HepG2 (cell line): Measurements from ENCODE around the gene POU4F2.

Experiments used
- CEBPB ChIP-seq: IDR thresholded peaks from 2 replicates; pipeline ENCODE4 v1.6.1; 2011; ENCODE audit warnings: low read depth, low read length, improper control_type of control experiment, borderline replicate concordance
- KDM1A ChIP-seq: IDR thresholded peaks from 2 replicates; pipeline ENCODE4 v1.6.1; 2016; ENCODE audit warnings: missing compliant biosample characterization
- MAZ ChIP-seq, 2 experiments: sonication (generic) in 1 of 2; formaldehyde crosslinking in 1 of 2; IDR thresholded peaks; 2 replicates each; pipeline versions ENCODE4 v1.5.0 to v1.6.1; 2012 to 2020; ENCODE audit warnings: low read depth in 2 of 2, mild to moderate bottlenecking in 2 of 2, borderline replicate concordance in 1 of 2, improper control_type of control experiment in 1 of 2, low read length in 1 of 2, missing genetic modification reagents in 1 of 2, moderate library complexity in 1 of 2
- NFIC ChIP-seq: IDR thresholded peaks from 2 replicates; pipeline ENCODE4 v1.6.1; 2012; ENCODE audit warnings: mild to moderate bottlenecking, low read length, inconsistent platforms
- POLR2A ChIP-seq, 2 experiments: IDR thresholded peaks; 2 replicates each; pipeline ENCODE4 v1.6.1; 2011; ENCODE audit warnings: low read depth in 2 of 2, low read length in 2 of 2, mild to moderate bottlenecking in 1 of 2, moderate library complexity in 1 of 2; ENCODE audit not compliant: insufficient read depth in 1 of 2
- YY1 ChIP-seq: IDR thresholded peaks from 2 replicates; pipeline ENCODE4 v1.6.1; 2011; ENCODE audit warnings: low read length, low read depth, moderate library complexity, mild to moderate bottlenecking; ENCODE audit not compliant: insufficient read depth, insufficient replicate concordance
- ZBTB7A ChIP-seq: sonication (generic); formaldehyde crosslinking; IDR thresholded peaks from 2 replicates; pipeline ENCODE4 v1.8.0; 2022; ENCODE audit warnings: mild to moderate bottlenecking, missing genetic modification reagents
- TF ChIP-seq, protein P1 (sequence below): sonication (generic); formaldehyde crosslinking; IDR thresholded peaks from 2 replicates; pipeline ENCODE4 v1.5.0; 2020; ENCODE audit warnings: mild to moderate bottlenecking, missing genetic modification reagents, moderate library complexity
- TF ChIP-seq, protein P2 (sequence below): sonication (generic); formaldehyde crosslinking; conservative IDR thresholded peaks from 2 replicates; pipeline ENCODE4 v1.4.0; 2020; ENCODE audit warnings: missing genetic modification reagents
- TF ChIP-seq, protein P3 (sequence below), 2 experiments: IDR thresholded peaks; 2 replicates each; pipeline ENCODE4 v1.6.1; 2011 to 2012; ENCODE audit warnings: low read length in 2 of 2, borderline replicate concordance in 1 of 2, low read depth in 1 of 2, mild to moderate bottlenecking in 1 of 2, moderate library complexity in 1 of 2

DNA sequence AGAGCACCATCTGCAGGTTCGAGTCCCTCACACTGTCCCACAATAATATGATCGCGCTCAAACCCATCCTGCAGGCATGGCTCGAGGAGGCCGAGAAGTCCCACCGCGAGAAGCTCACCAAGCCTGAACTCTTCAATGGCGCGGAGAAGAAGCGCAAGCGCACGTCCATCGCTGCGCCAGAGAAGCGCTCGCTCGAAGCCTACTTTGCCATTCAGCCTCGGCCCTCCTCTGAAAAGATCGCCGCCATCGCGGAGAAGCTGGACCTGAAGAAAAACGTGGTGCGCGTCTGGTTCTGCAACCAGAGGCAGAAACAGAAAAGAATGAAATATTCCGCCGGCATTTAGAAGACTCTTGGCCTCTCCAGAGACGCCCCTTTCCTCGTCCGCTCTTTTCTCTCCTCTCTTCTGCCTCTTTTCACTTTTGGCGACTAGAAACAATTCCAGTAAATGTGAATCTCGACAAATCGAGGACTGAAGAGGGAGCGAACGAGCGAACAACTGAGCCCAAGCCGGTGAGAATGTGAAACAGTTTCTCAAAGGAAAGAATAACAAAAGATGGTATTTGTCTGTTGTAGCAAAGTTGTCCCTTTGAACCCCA, 1.9 kb downstream of the POU4F2 start:
- TF ChIP-seq MAZ (IDR thresholded peaks at IDR 0.05; ENCODE audit: borderline replicate concordance, low read depth, low read length), result no peak
- TF ChIP-seq MAZ (CRISPR knock-in tag; IDR thresholded peaks at IDR 0.05; ENCODE audit: low read depth), result no peak
- TF ChIP-seq, protein P1, sequence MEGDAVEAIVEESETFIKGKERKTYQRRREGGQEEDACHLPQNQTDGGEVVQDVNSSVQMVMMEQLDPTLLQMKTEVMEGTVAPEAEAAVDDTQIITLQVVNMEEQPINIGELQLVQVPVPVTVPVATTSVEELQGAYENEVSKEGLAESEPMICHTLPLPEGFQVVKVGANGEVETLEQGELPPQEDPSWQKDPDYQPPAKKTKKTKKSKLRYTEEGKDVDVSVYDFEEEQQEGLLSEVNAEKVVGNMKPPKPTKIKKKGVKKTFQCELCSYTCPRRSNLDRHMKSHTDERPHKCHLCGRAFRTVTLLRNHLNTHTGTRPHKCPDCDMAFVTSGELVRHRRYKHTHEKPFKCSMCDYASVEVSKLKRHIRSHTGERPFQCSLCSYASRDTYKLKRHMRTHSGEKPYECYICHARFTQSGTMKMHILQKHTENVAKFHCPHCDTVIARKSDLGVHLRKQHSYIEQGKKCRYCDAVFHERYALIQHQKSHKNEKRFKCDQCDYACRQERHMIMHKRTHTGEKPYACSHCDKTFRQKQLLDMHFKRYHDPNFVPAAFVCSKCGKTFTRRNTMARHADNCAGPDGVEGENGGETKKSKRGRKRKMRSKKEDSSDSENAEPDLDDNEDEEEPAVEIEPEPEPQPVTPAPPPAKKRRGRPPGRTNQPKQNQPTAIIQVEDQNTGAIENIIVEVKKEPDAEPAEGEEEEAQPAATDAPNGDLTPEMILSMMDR (CRISPR knock-in tag), result no peak
- no peak for TF ChIP-seq POLR2A (IDR thresholded peaks at IDR 0.05; ENCODE audit: insufficient read depth in 1 of 2, low read depth in 2 of 2, low read length in 2 of 2)
- TF ChIP-seq, protein P2, sequence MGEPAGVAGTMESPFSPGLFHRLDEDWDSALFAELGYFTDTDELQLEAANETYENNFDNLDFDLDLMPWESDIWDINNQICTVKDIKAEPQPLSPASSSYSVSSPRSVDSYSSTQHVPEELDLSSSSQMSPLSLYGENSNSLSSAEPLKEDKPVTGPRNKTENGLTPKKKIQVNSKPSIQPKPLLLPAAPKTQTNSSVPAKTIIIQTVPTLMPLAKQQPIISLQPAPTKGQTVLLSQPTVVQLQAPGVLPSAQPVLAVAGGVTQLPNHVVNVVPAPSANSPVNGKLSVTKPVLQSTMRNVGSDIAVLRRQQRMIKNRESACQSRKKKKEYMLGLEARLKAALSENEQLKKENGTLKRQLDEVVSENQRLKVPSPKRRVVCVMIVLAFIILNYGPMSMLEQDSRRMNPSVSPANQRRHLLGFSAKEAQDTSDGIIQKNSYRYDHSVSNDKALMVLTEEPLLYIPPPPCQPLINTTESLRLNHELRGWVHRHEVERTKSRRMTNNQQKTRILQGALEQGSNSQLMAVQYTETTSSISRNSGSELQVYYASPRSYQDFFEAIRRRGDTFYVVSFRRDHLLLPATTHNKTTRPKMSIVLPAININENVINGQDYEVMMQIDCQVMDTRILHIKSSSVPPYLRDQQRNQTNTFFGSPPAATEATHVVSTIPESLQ (CRISPR knock-in tag), result no peak
- no peak for TF ChIP-seq ZBTB7A (CRISPR knock-in tag)
- TF ChIP-seq NFIC, result no peak
- TF ChIP-seq CEBPB, result no peak
- no peak for TF ChIP-seq YY1
- no peak for TF ChIP-seq KDM1A (CRISPR knock-in tag)
- TF ChIP-seq, protein P3, sequence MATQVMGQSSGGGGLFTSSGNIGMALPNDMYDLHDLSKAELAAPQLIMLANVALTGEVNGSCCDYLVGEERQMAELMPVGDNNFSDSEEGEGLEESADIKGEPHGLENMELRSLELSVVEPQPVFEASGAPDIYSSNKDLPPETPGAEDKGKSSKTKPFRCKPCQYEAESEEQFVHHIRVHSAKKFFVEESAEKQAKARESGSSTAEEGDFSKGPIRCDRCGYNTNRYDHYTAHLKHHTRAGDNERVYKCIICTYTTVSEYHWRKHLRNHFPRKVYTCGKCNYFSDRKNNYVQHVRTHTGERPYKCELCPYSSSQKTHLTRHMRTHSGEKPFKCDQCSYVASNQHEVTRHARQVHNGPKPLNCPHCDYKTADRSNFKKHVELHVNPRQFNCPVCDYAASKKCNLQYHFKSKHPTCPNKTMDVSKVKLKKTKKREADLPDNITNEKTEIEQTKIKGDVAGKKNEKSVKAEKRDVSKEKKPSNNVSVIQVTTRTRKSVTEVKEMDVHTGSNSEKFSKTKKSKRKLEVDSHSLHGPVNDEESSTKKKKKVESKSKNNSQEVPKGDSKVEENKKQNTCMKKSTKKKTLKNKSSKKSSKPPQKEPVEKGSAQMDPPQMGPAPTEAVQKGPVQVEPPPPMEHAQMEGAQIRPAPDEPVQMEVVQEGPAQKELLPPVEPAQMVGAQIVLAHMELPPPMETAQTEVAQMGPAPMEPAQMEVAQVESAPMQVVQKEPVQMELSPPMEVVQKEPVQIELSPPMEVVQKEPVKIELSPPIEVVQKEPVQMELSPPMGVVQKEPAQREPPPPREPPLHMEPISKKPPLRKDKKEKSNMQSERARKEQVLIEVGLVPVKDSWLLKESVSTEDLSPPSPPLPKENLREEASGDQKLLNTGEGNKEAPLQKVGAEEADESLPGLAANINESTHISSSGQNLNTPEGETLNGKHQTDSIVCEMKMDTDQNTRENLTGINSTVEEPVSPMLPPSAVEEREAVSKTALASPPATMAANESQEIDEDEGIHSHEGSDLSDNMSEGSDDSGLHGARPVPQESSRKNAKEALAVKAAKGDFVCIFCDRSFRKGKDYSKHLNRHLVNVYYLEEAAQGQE (IDR thresholded peaks at IDR 0.05; ENCODE audit: borderline replicate concordance in 1 of 2, low read depth in 1 of 2, low read length in 2 of 2), result no peak
